Bone marrow (tissue), 2 donors: ENCODE measurements around the gene PPP2R2D.

Source experiments
- DNase-seq, 2 donors: peaks; one replicate each; lab custom pipeline; 2025; lab: John Stamatoyannopoulos, UW

PPP2R2D gene

GRCh38 chr10:131998845-131999681, 98.3 kb downstream of the PPP2R2D start:
- no peak for DNase-seq

DNA sequence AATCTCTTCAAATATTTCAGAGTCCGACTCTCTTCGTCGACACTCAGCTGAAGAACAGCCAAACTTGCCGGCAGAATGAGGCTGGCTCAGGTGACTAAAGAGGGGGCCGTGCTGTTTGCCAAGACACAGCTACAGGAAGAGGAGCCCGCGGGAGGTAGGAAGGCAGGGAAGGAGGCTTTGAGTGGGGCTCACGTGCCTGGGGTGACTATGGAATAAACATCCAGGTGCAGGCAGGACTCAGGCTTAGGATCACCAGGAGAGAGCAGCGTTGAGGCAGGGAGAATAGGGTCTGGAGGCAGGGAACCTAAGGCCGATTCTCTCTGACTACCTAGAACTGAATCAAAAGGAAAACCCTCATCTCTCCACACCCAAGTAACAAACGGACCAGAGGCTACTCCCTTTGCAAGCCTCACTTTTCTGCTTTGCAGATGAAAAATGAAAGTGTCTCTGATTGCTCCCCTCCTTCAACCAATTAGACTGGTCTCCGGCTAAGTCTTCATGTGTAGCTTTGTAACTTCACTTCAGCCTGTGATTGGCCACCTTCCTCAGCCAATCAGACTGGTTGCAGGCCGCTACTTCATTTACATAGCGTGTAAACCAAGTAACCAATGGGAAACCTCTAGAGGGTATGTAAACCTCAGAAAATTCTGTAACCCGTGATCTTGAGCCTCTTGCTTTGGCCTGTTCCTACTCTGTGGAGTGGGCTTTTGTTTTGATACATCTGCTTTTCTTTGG, 100.6 kb downstream of the PPP2R2D start:
- DNase-seq = no peak

DNA sequence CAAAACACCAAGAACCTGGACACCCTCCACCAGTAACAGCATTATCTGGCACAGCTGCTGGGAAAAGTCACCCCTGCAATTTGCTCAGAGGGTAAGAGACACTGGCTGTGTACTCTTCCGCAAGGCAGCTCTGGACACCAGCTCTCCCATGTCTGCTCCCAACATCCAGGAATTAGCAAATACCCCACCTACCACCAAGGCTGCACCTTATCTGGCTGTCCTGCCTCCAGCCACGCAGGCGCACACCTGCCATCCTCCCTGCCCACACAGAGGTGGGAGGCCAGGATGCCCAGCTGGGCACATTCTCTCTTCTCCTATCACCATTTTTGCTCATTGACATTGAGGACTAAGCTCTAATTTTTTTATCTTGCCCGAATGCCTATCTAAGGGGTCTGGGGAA, 101.2 kb downstream of the PPP2R2D start:
- DNase-seq = no peak

DNA sequence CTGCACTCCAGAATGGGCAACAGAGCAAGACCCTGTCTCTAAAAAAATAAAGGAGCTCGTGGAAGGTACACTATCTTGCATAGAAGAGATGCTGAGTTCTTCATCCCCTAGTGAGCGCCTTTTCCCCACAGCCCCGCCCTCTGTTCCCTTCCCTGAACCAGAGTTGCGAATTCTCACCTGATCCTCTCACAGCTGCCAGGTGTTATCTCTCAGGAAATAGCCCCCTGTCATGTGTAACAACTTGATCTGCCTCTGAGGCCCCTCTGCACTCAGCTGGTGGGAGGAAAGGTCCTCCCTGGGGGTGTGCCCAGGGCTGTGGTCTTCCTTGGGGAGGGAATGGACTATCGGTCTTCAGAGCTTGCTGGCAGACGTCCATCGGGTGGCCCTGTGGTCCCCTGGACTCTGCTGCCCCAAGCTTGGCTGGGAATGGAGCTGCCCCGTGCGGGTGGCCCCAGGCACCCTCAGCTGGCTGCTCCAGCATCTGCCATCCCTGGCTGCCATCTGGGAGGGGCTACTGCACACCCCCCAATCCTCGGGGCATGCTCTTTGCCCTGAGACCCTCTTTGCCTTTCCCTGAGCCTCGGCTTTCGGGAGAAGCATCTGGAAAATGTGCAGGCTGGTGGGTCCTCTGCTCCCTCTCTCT, 102.6 kb downstream of the PPP2R2D start:
- DNase-seq = no peak

DNA sequence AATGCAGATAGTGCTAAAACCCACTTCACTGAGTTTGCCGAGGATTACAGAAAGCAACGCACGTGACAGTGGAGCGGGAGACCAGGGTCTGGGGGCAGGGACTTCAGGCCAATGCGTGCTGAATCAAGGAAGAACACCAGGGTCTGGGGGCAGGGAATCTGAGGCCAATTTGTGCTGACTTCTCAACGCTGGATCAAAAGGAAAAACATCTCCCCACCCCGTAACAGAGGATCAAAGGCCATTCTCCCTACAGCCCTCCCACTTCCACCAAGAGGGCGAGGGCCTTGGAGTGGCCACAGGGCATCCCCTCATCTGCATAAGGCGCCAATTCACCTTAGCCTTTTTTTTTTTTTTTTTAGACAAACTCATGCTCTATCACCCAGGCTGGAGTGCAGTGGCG, 103.2 kb downstream of the PPP2R2D start:
- no peak for DNase-seq

GRCh38 chr10:132005147-132005546, 104.3 kb downstream of the PPP2R2D start:
- no peak for DNase-seq

- DNase-seq = no peak
These were observed 106.2 kb downstream of the PPP2R2D start for GRCh38 chr10:132006966-132007365.

GRCh38 chr10:132007681-132008080, 106.9 kb downstream of the PPP2R2D start:
- DNase-seq = no peak
